ENCODE measurements around the gene SASS6.
A peak's percentile ranks its signal among the peaks of the same experiment; 100 is the strongest.

SASS6 gene

GRCh38 chr1:100145116-100145515 lies 12.4 kb upstream of the SASS6 start:
- no peak for TF ChIP-seq TAF1 (IDR thresholded peaks at IDR 0.05; ENCODE audit: borderline replicate concordance, low read depth, low read length)
- TF ChIP-seq POLR2AphosphoS5 (IDR thresholded peaks at IDR 0.05; ENCODE audit: low read depth, low read length) = no peak
- no peak for TF ChIP-seq POLR2A (IDR thresholded peaks at IDR 0.05; ENCODE audit: low read depth, low read length)
- FAIRE-seq = no peak
- DNase-seq (ENCODE audit: insufficient read length) = no peak

- no peak for DNase-seq (ENCODE audit: insufficient read length)
- TF ChIP-seq TAF1 (IDR thresholded peaks at IDR 0.05; ENCODE audit: borderline replicate concordance, low read depth, low read length) (no peak), POLR2A (IDR thresholded peaks at IDR 0.05; ENCODE audit: low read depth, low read length) (no peak), POLR2AphosphoS5 (IDR thresholded peaks at IDR 0.05; ENCODE audit: low read depth, low read length) (no peak)
- FAIRE-seq = no peak
Observed at GRCh38 chr1:100142343-100142742, 9.6 kb upstream of the SASS6 start.

- DNase-seq (ENCODE audit: insufficient read length) (no peak), FAIRE-seq (no peak)
- no peak for TF ChIP-seq POLR2A (IDR thresholded peaks at IDR 0.05; ENCODE audit: low read depth, low read length)
- no peak for TF ChIP-seq POLR2AphosphoS5 (IDR thresholded peaks at IDR 0.05; ENCODE audit: low read depth, low read length)
- no peak for TF ChIP-seq TAF1 (IDR thresholded peaks at IDR 0.05; ENCODE audit: borderline replicate concordance, low read depth, low read length)
Observed at GRCh38 chr1:100141192-100141591, 8.5 kb upstream of the SASS6 start.

- FAIRE-seq (no peak), DNase-seq (ENCODE audit: insufficient read length) (no peak)
- no peak for TF ChIP-seq TAF1 (IDR thresholded peaks at IDR 0.05; ENCODE audit: borderline replicate concordance, low read depth, low read length)
Observed at GRCh38 chr1:100137602-100138001, 4.9 kb upstream of the SASS6 start.

- TF ChIP-seq POLR2A (IDR thresholded peaks at IDR 0.05; ENCODE audit: low read depth, low read length) (no peak), POLR2AphosphoS5 (IDR thresholded peaks at IDR 0.05; ENCODE audit: low read depth, low read length) (no peak), TAF1 (IDR thresholded peaks at IDR 0.05; ENCODE audit: borderline replicate concordance, low read depth, low read length) (no peak)
- FAIRE-seq (no peak), DNase-seq (ENCODE audit: insufficient read length) (no peak)
Observed at GRCh38 chr1:100134872-100135271, 2.1 kb upstream of the SASS6 start.

- DNase-seq (ENCODE audit: insufficient read length) (no peak), FAIRE-seq (peak; percentile 56)
- TF ChIP-seq POLR2AphosphoS5 (IDR thresholded peaks at IDR 0.05; ENCODE audit: low read depth, low read length) = no peak
- TF ChIP-seq TAF1 (IDR thresholded peaks at IDR 0.05; ENCODE audit: borderline replicate concordance, low read depth, low read length) = no peak
- TF ChIP-seq POLR2A (IDR thresholded peaks at IDR 0.05; ENCODE audit: low read depth, low read length) = no peak
Observed at GRCh38 chr1:100131623-100132022, 1.1 kb downstream of the SASS6 start.

- no peak for FAIRE-seq
- DNase-seq (ENCODE audit: insufficient read length) = no peak
- TF ChIP-seq POLR2A (IDR thresholded peaks at IDR 0.05; ENCODE audit: low read depth, low read length) (no peak), TAF1 (IDR thresholded peaks at IDR 0.05; ENCODE audit: borderline replicate concordance, low read depth, low read length) (no peak), POLR2AphosphoS5 (IDR thresholded peaks at IDR 0.05; ENCODE audit: low read depth, low read length) (no peak)
Observed at GRCh38 chr1:100130552-100131077, 2.1 kb downstream of the SASS6 start.

GRCh38 chr1:100127226-100127625 lies 5.5 kb downstream of the SASS6 start:
- no peak for FAIRE-seq
- TF ChIP-seq POLR2A (IDR thresholded peaks at IDR 0.05; ENCODE audit: low read depth, low read length) = no peak
- no peak for TF ChIP-seq TAF1 (IDR thresholded peaks at IDR 0.05; ENCODE audit: borderline replicate concordance, low read depth, low read length)
- TF ChIP-seq POLR2AphosphoS5 (IDR thresholded peaks at IDR 0.05; ENCODE audit: low read depth, low read length) = no peak
- no peak for DNase-seq (ENCODE audit: insufficient read length)

GRCh38 chr1:100122177-100122576 lies 10.6 kb downstream of the SASS6 start:
- DNase-seq (ENCODE audit: insufficient read length) = no peak
- FAIRE-seq = no peak
- TF ChIP-seq TAF1 (IDR thresholded peaks at IDR 0.05; ENCODE audit: borderline replicate concordance, low read depth, low read length) (no peak), POLR2A (IDR thresholded peaks at IDR 0.05; ENCODE audit: low read depth, low read length) (no peak), POLR2AphosphoS5 (IDR thresholded peaks at IDR 0.05; ENCODE audit: low read depth, low read length) (no peak)

- DNase-seq (ENCODE audit: insufficient read length) (no peak), FAIRE-seq (no peak)
- no peak for TF ChIP-seq POLR2AphosphoS5 (IDR thresholded peaks at IDR 0.05; ENCODE audit: low read depth, low read length)
- no peak for TF ChIP-seq TAF1 (IDR thresholded peaks at IDR 0.05; ENCODE audit: borderline replicate concordance, low read depth, low read length)
- no peak for TF ChIP-seq POLR2A (IDR thresholded peaks at IDR 0.05; ENCODE audit: low read depth, low read length)
Observed at GRCh38 chr1:100115524-100115923, 17.2 kb downstream of the SASS6 start.

- FAIRE-seq (no peak), DNase-seq (ENCODE audit: insufficient read length) (no peak)
- no peak for TF ChIP-seq TAF1 (IDR thresholded peaks at IDR 0.05; ENCODE audit: borderline replicate concordance, low read depth, low read length)
- TF ChIP-seq POLR2AphosphoS5 (IDR thresholded peaks at IDR 0.05; ENCODE audit: low read depth, low read length) = no peak
- no peak for TF ChIP-seq POLR2A (IDR thresholded peaks at IDR 0.05; ENCODE audit: low read depth, low read length)
Observed at GRCh38 chr1:100109554-100110066, 23.1 kb downstream of the SASS6 start.

GRCh38 chr1:100107696-100108095 lies 25.0 kb downstream of the SASS6 start:
- DNase-seq (ENCODE audit: insufficient read length) (no peak), FAIRE-seq (no peak)
- TF ChIP-seq POLR2AphosphoS5 (IDR thresholded peaks at IDR 0.05; ENCODE audit: low read depth, low read length) (no peak), POLR2A (IDR thresholded peaks at IDR 0.05; ENCODE audit: low read depth, low read length) (no peak), TAF1 (IDR thresholded peaks at IDR 0.05; ENCODE audit: borderline replicate concordance, low read depth, low read length) (no peak)
